ENCODE data around the gene EPSTI1.

GRCh38 chr13:42864952-42865767 is 126.9 kb downstream of the EPSTI1 start:
- TF ChIP-seq CTCF (IDR thresholded peaks at IDR 0.05; ENCODE audit: borderline replicate concordance, extremely low read depth, low read length, poor library complexity, severe bottlenecking) (no peak), EZH2 (IDR thresholded peaks at IDR 0.05; ENCODE audit: borderline replicate concordance, low read depth, low read length, severe bottlenecking) (no peak)
